Endothelial cell of umbilical vein (primary cell): ENCODE results near the gene MTPN.

ENCODE experiments used
- MAX ChIP-seq: IDR thresholded peaks from 2 replicates; pipeline ENCODE4 v1.6.1; 2011; ENCODE audit not compliant: insufficient read depth, insufficient read length
- POLR2A ChIP-seq: IDR thresholded peaks from 2 replicates; pipeline ENCODE4 v1.6.1; 2012; ENCODE audit warnings: low read depth, mild to moderate bottlenecking, control low read depth, low read length

GRCh38 chr7:135920478-135920877, 56.7 kb downstream of the MTPN start:
- TF ChIP-seq POLR2A (no peak), MAX (no peak)
